SK-N-SH treated with all-trans-retinoic acid at 6 μM for 48 hours (cell line): ENCODE data around the gene AMOTL1.

Experiments used
- ATAC-seq: fragments of 200-7000 bp; cut with Tn5 transposase; 3 replicates; pipeline ENCODE4 v1.9.1; 2020; ENCODE audit warnings: mild to moderate bottlenecking, moderate library complexity
- ARNTL ChIP-seq: fragments of 450-650 bp; formaldehyde crosslinking; IDR thresholded peaks from 2 replicates; pipeline ENCODE4 v1.5.0; 2020; ENCODE audit warnings: low read depth, mild to moderate bottlenecking, moderate library complexity, borderline replicate concordance
- BACH2 ChIP-seq: fragments of 250-450 bp; sonication (Bioruptor Pico); IDR thresholded peaks from 2 replicates; pipeline ENCODE4 v1.9.0; 2021; ENCODE audit warnings: mild to moderate bottlenecking, borderline replicate concordance
- CSDC2 ChIP-seq: fragments of 250-450 bp; sonication (Bioruptor Pico); IDR thresholded peaks from 2 replicates; pipeline ENCODE4 v1.5.0; 2020; ENCODE audit warnings: mild to moderate bottlenecking, moderate library complexity
- ESRRG ChIP-seq: fragments of 250-450 bp; sonication (Bioruptor Pico); IDR thresholded peaks from 2 replicates; pipeline ENCODE4 v1.6.1; 2021; ENCODE audit warnings: mild to moderate bottlenecking
- GLIS3 ChIP-seq: fragments of 250-450 bp; sonication (Bioruptor Pico); IDR thresholded peaks from 2 replicates; pipeline ENCODE4 v1.5.0; 2020; ENCODE audit warnings: mild to moderate bottlenecking, moderate library complexity
- ISL1 ChIP-seq: fragments of 250-450 bp; sonication (Bioruptor Pico); IDR thresholded peaks from 2 replicates; pipeline ENCODE4 v2.1.2; 2022; ENCODE audit warnings: mild to moderate bottlenecking, moderate library complexity
- OSR1 ChIP-seq: fragments of 250-450 bp; sonication (Bioruptor Pico); IDR thresholded peaks from 2 replicates; pipeline ENCODE4 v1.8.0; 2022; ENCODE audit warnings: moderate library complexity, mild to moderate bottlenecking, inconsistent platforms
- PATZ1 ChIP-seq: fragments of 250-450 bp; sonication (Bioruptor Pico); IDR thresholded peaks from 2 replicates; pipeline ENCODE4 v1.8.0; 2020; ENCODE audit warnings: mild to moderate bottlenecking, moderate library complexity, borderline replicate concordance
- POU6F1 ChIP-seq: fragments of 250-450 bp; sonication (Bioruptor Pico); IDR thresholded peaks from 2 replicates; pipeline ENCODE4 v1.8.0; 2021; ENCODE audit warnings: low read depth, mild to moderate bottlenecking, moderate library complexity, borderline replicate concordance
- PPARA ChIP-seq: fragments of 250-450 bp; sonication (Bioruptor Pico); IDR thresholded peaks from 2 replicates; pipeline ENCODE4 v1.5.0; 2020; ENCODE audit warnings: mild to moderate bottlenecking, borderline replicate concordance
- SNAI2 ChIP-seq: fragments of 250-450 bp; sonication (Bioruptor Pico); IDR thresholded peaks from 2 replicates; pipeline ENCODE4 v1.5.0; 2020; ENCODE audit warnings: mild to moderate bottlenecking, moderate library complexity
- TCF4 ChIP-seq: fragments of 250-450 bp; sonication (Bioruptor Pico); IDR thresholded peaks from 2 replicates; pipeline ENCODE4 v1.8.0; 2021; ENCODE audit warnings: mild to moderate bottlenecking, moderate library complexity, borderline replicate concordance
- TSHZ2 ChIP-seq: fragments of 250-450 bp; sonication (Bioruptor Pico); IDR thresholded peaks from 2 replicates; pipeline ENCODE4 v1.5.0; 2020; ENCODE audit warnings: mild to moderate bottlenecking, moderate library complexity
- ZC3H10 ChIP-seq: fragments of 250-450 bp; sonication (Bioruptor Pico); IDR thresholded peaks from 2 replicates; pipeline ENCODE4 v1.5.1; 2021; ENCODE audit warnings: mild to moderate bottlenecking, moderate library complexity
- ZFP3 ChIP-seq: fragments of 250-450 bp; sonication (Bioruptor Pico); IDR thresholded peaks from 2 replicates; pipeline ENCODE4 v1.5.0; 2020; ENCODE audit warnings: mild to moderate bottlenecking, moderate library complexity
- ZFP30 ChIP-seq: fragments of 450-650 bp; formaldehyde crosslinking; IDR thresholded peaks from 2 replicates; pipeline ENCODE4 v1.5.0; 2022; ENCODE audit warnings: mild to moderate bottlenecking, moderate library complexity
- ZNF565 ChIP-seq: fragments of 450-650 bp; formaldehyde crosslinking; conservative IDR thresholded peaks from 2 replicates; pipeline ENCODE4 v1.5.0; 2020; ENCODE audit warnings: low read depth, mild to moderate bottlenecking, moderate library complexity
- ZNF70 ChIP-seq: fragments of 450-650 bp; formaldehyde crosslinking; IDR thresholded peaks from 2 replicates; pipeline ENCODE4 v1.5.0; 2020; ENCODE audit warnings: mild to moderate bottlenecking, moderate library complexity
- ZNF8 ChIP-seq: fragments of 450-650 bp; formaldehyde crosslinking; IDR thresholded peaks from 2 replicates; pipeline ENCODE4 v1.5.0; 2020; ENCODE audit warnings: mild to moderate bottlenecking, moderate library complexity

AMOTL1 gene

GRCh38 chr11:94757037-94757735 is 11.0 kb upstream of the AMOTL1 start:
- ATAC-seq: no peak
- TF ChIP-seq SNAI2 (CRISPR knock-in tag) (no peak), PPARA (CRISPR knock-in tag) (no peak), TSHZ2 (CRISPR knock-in tag) (no peak), ESRRG (CRISPR knock-in tag) (no peak), ZFP3 (no peak), GLIS3 (CRISPR knock-in tag) (no peak), ZNF70 (no peak), ISL1 (CRISPR knock-in tag) (no peak), ZFP30 (no peak), ARNTL (CRISPR knock-in tag) (no peak), BACH2 (CRISPR knock-in tag) (no peak)

GRCh38 chr11:94758666-94759065 is 9.5 kb upstream of the AMOTL1 start:
- ATAC-seq: no peak
- TF ChIP-seq ZNF70 (no peak), ZNF8 (CRISPR knock-in tag) (no peak), POU6F1 (CRISPR knock-in tag) (no peak), TSHZ2 (CRISPR knock-in tag) (no peak), PATZ1 (CRISPR knock-in tag) (no peak), ESRRG (CRISPR knock-in tag) (no peak), PPARA (CRISPR knock-in tag) (no peak), ZFP30 (no peak), ARNTL (CRISPR knock-in tag) (no peak)
- TF ChIP-seq, all 23 proteins: peak for 0

GRCh38 chr11:94759522-94759921 is 8.6 kb upstream of the AMOTL1 start:
- no peak for ATAC-seq
- TF ChIP-seq ARNTL (CRISPR knock-in tag) (no peak), TCF4 (peak; percentile 67; the same call in 1 of the 2 replicates)

- no peak for ATAC-seq
- TF ChIP-seq ARNTL (CRISPR knock-in tag) (no peak), BACH2 (CRISPR knock-in tag) (no peak), ISL1 (CRISPR knock-in tag) (no peak), ZNF565 (CRISPR knock-in tag) (no peak), ZFP3 (no peak), POU6F1 (CRISPR knock-in tag) (no peak), TCF4 (no peak), SNAI2 (CRISPR knock-in tag) (no peak), OSR1 (CRISPR knock-in tag) (no peak), ZNF70 (no peak), CSDC2 (CRISPR knock-in tag) (no peak), TSHZ2 (CRISPR knock-in tag) (no peak), ZC3H10 (CRISPR knock-in tag) (no peak), ESRRG (CRISPR knock-in tag) (no peak)
Observed at GRCh38 chr11:94760296-94760695, 7.9 kb upstream of the AMOTL1 start.
